Renal pelvis (tissue), 12 donors: ENCODE measurements around the gene ACYP2. TPM values are rescaled to one million over a fixed set of nuclear protein-coding genes. Genes with fewer than 3 reads are reported as not detected.
"Not testable (repeated sequence)": the region's sequence is repeated elsewhere in the genome, so short reads cannot be mapped to it uniquely, and the experiment has no call there.

Experiments used
- DNase-seq: peaks from one replicate; pipeline ENCODE4 v3.0.0-alpha.2; 2013
- long read RNA-seq, 16 experiments: transcript quantifications; one replicate each; lab custom pipeline, GENCODE V29; 2026
- polyA plus RNA-seq, 3 donors: library from polyadenylated mRNA; unstranded; fragments of 120-200 nt; gene quantifications; one replicate each; pipeline ENCODE4 v1.2.1, GENCODE V29; 2013; ENCODE audit not compliant: insufficient read length in 3 of 3

ACYP2 gene
- 10 to 100 TPM; 17.6 to 22.1 (median 20.7) TPM for polyA plus RNA-seq
- long read RNA-seq, donor 1, partial matches to known transcripts: 8 of 15 reads
- long read RNA-seq, donor 1, other reads (novel, unspliced or antisense): 7 of 15 reads
- long read RNA-seq, donor 2, partial matches to known transcripts: 7 of 16 reads
- long read RNA-seq, donor 2, other reads (novel, unspliced or antisense): 9 of 16 reads
- long read RNA-seq, donor 3, partial matches to known transcripts: 0 of 16 reads
- long read RNA-seq, donor 3, other reads (novel, unspliced or antisense): 16 of 16 reads
- long read RNA-seq, donor 4, partial matches to known transcripts: 17 of 26 reads
- long read RNA-seq, donor 4, other reads (novel, unspliced or antisense): 9 of 26 reads
- long read RNA-seq, donor 5: 0 reads
- long read RNA-seq, donor 6, partial matches to known transcripts: 6 of 13 reads
- long read RNA-seq, donor 6, other reads (novel, unspliced or antisense): 6 of 13 reads
- long read RNA-seq, donor 7, partial matches to known transcripts: 10 of 21 reads
- long read RNA-seq, donor 7, other reads (novel, unspliced or antisense): 11 of 21 reads
- long read RNA-seq, donor 8: 0 reads
- long read RNA-seq, donor 9, partial matches to known transcripts: 0 of 9 reads
- long read RNA-seq, donor 9, other reads (novel, unspliced or antisense): 8 of 9 reads
- long read RNA-seq, donor 10, partial matches to known transcripts: 6 of 13 reads
- long read RNA-seq, donor 10, other reads (novel, unspliced or antisense): 5 of 13 reads
- long read RNA-seq, donor 11, partial matches to known transcripts: 5 of 12 reads
- long read RNA-seq, donor 11, other reads (novel, unspliced or antisense): 7 of 12 reads
- long read RNA-seq, donor 12, partial matches to known transcripts: 6 of 15 reads
- long read RNA-seq, donor 12, other reads (novel, unspliced or antisense): 9 of 15 reads
- long read RNA-seq, donor 13, partial matches to known transcripts: 0 of 5 reads
- long read RNA-seq, donor 13, other reads (novel, unspliced or antisense): 5 of 5 reads
- long read RNA-seq, donor 14: 0 reads
- long read RNA-seq, donor 15, partial matches to known transcripts: 7 of 14 reads
- long read RNA-seq, donor 15, other reads (novel, unspliced or antisense): 7 of 14 reads
- long read RNA-seq, donor 16, partial matches to known transcripts: 11 of 19 reads
- long read RNA-seq, donor 16, other reads (novel, unspliced or antisense): 8 of 19 reads

DNA sequence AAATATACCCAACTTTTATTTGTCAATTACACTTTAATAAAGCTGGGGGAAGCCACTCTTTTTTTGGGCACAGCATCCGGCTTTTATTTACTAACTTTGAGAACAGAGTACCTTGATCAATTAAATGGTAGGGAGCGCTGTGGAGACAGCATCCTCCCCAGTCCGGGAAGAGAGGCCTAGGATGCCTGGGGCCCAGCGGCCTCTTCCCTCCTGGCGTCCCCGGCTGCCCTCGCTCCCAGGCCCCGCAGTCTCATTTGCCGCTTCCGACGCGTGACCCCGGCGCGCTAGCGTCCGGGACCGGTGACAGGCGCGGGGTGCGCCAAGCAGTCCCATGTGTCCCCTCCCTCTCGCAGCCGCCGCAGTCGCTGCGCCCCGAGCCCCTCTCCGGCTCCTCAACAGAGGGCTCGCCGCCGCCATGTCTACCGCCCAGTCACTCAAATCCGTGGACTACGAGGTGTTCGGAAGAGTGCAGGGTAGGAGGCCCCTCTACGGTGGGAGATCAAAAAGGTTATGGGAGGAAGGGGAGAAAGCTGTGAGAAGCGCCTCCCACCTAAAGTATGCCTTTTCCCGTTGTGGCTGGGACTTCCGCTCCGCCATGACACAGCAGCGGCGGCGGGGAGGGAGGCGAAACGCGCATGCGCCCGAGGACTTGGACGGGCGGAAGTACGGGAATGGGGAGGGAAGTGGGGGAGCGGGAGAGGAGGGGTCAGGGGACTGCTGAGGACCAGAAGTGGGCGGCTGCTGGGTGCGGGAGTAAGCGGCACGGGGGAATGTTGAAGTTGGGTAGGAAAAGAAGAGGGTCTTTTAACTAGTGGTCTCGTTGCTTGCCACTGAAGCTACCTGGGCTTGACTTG lies at the start of gene ACYP2:
ACYP2 (plus strand) TSS at position 332 of the 854 bp plus-strand sequence.
- peak; percentile 96 for DNase-seq

DNA sequence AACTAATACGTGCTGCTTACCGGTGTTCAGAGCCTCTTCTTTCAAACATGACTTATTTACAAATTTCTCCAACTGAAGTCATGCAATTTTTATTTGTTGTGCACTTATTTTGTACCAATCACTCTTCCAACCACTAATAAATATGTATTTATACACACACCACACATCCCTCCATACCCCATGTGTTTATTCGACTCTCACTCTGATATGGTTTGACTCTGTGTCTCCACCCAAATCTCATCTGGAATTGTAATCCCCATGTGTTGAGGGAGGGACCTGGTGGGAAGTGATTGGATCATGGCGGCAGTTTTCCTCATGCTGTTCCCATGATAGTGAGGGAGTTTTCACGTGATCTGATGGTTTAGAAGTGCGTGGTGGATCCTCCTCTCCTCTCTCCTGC lies 49.5 kb upstream of the ACYP2 start:
- DNase-seq: no peak

DNA sequence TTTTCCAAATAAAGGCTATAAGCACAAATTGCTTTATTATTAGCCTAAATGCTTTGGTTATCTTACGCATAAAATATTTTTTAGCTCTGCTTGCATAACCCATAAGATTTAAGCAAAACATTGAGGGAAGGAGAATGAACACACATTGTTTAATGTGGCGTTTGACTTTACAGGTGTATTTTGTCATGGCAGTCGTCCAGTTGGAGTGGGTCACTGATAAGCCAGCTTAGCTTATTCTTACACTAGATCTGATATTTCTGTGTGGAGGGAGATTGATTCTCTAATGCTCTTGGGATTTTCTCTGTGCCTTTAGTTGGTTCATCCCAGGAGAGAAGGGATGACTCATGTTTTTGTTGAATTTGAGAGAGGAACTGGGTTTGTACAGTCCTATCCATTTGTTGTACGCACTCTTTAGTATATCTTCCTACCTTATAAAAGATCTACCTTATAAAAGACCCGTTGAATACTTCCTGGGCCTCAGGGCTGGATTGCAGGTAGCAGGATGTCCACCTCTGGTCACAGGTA lies 47.5 kb upstream of the ACYP2 start:
- DNase-seq: no peak

DNA sequence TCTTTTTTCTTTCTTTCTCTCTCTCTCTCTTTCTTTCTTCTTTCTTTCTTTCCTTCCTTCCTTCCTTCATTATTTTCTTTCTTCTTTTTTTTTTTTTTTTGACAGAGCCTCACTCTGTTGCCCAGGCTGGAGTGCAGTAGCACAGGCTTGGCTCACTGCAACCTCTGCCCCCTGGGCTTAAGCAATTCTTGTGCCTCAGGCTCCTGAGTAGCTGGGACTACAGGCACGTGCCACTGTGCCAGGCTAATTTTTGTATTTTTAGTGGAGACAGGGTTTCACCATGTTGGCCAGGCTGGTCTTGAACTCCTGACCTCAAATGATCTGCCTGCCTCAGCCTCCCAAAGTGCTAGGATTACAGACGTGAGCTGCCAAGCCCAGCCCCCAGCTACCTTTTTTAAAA lies 42.9 kb upstream of the ACYP2 start:
- not testable (repeated sequence) for DNase-seq

DNA sequence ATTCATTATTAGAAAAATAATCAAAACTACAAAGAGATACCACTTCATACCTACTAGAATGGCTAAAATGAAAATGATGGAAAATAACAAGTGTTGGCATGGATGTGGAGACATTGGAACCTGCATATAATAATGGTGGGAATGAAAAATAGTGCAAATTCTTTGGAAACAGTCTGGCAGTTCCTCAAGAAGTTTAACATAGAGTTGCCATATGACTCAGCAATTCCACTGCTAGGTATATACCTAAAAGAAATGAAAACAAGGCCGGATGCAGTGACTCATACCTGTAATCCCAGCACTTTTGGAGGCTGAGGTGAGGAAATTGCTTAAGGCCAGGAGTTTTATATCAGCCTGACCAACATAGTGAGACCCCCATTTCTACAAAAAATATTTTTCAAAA lies 41.6 kb upstream of the ACYP2 start:
- DNase-seq: no peak

DNA sequence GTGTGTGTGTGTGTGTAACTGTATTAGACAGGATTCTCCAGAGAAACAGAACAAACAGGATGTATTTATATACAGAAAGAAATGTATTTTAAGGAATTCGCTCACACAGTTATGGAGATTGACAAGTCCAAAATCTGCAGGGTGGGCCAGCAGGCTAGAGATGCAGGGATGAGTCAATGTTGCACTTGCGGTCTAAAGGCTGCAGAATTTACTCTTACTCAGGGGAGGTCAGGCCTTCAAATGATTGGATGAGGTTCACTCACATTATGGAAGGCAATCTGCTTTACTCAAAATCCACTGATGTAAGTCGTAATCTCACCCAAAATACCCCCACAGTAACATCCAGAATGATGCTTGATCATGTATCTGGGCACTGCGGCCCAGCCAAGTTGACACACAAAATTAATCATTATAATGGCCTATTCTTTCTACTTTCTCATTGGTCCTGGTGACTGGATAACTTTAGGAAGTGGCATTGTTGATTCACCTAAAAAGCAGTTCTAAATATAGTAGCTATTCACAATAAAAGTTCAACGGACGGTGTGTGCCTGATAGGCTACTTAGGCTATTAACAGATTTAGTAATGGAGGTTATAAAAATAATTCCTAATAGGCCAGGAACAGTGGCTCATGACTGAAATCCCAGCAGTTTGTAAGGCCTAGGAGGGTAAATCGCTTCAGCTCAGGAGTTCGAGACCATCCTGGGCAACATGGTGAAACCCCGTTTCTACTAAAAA lies 40.6 kb upstream of the ACYP2 start:
- DNase-seq: no peak

DNA sequence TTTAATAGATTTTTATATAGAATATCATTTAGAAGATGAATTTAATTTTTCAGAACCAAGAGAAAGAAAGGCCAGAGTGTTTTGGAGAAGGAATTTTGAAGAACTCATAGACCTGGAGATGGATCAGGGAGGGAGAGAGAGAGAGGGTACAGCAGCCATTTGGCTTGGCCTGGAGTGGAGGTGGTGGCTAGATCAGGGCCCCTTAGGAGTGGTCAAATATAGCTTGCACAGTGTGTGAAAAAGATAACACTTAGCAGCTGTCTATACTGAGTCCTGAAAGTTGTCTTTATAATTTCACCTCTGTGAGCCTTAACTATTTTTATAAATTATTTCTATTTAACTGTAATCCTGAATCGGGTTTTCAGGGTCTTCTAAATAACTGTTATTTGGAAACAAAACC lies 38.8 kb upstream of the ACYP2 start:
- DNase-seq: no peak

DNA sequence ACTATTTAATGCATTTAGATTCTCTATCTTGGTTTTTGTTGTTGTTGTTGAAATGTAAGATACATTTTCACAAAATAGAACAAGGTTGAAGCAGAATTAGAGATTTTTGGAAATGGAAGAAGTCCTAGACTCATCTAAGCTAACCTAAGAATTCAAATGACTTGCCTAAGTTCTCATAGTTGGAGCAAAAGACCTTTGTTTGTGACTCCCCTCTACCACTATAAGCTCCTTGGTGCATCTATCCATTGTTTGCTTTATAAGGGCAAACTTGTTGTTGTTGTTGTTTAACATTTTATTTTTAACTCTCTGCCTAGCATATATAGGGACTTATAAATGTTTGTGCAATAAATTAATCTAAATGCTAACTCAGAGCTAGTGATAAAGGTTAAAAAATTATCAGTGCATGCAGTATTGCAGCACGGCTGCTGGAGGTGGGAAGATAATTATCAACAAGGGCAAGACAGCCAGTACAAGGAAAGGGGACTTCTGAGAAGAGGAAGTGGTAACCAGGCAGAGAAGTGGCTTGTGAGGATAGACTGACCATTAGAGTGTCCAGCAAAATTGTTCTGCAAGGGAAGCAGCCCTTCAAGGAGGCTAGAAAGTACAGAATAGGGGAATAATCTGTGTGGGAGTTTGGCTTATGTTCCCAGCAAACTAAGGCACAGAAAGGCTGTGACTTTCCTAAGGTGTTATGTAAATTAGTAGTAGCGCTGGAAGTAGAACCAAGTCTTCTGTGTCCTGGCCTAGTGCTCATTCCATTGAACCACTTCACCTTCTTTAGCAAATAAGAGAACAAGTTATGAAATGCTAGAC lies 38.1 kb upstream of the ACYP2 start:
- no peak for DNase-seq

DNA sequence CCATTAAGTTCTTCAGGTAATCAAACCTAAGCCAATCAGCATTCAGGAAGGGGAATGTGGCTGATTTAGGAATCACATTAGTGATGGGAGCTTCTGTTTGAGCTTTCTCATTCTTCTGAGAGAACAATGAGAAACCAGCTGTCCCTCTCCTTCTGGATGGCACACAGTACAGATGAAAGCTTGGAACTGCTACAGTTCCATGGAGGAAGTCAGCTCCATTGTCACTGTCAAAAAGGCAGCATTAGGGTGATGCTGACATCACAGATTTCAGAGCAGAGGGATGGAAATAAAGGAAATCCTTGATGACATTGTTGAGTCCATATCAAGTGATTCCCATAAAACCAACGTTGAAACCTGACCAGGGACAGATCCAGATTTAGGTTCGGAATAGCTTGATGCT lies 36.1 kb upstream of the ACYP2 start:
- DNase-seq: no peak

DNA sequence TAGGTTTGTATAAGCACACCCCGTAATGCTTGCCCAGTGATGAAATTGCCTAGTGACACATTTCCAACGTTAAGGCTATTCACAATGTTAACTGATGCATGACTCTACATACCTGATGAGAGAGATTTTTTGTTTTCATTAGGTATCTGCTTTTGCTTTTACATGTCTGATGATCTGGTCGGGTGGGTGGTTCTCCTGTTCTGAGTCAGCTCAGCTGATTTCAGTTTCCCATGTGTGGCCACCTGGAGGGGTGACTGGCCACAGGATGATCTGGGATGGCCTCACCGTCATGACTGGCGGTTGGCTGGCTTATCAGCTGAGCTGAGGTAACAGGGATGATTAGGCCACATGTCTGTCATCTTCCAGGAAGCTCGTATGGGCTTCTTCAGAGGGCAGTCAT lies 33.8 kb upstream of the ACYP2 start:
- no peak for DNase-seq

DNA sequence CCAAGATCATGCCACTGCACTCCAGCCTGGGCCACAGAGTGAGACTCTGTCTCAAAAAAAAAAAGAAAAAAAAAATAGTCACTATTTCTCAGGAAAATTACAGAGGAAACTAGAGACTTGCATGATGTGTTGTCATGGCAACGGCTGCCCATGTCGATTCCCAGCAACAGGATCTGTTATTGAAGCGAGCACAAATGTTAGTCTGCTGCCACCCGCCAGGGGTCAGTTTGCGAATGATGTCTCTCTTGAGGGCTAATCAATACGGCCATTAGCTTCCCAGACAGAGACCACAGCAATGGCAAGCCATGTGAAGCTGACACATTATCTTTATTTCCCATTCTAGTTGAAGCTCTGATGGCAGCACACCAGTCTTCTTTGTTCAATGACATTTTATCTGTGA lies 32.4 kb upstream of the ACYP2 start:
- no peak for DNase-seq

DNA sequence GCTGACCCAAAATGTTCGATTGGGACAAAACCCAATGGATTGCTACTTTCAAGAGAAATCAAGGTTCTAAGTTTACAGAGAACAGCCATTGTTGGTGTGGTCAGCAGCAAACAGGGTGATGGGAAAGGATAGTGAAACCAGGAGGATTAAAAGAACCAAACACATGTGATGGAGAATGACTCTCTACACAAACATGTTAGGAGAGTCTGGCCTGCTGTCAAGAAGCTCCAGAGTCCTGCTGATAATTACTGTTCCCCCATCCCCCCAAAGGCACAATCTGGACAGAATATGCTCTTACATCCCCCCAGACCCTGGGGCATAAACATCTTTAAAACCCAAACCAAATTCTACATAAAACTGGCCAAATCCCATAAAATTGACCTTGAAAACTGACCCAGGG lies 32.0 kb upstream of the ACYP2 start:
- DNase-seq: no peak

DNA sequence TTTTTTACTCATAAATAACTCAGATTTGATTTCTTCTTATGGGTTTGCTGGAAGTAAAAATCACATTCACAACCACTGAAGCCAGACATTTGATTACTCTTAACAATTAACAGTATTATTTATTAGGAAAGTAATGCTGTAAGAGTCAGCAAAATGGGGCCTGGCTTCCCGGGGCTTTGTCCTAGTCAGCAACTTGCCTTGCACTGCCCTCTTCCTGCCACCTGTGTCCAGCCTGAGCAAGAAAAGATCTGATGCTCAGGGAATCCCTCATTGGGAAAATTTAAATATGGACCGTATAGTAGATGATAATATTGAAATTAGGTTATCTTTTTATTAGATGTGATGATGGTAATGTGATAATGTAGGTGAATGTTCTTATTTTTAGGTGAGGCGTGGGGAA lies 30.8 kb upstream of the ACYP2 start:
- no peak for DNase-seq

DNA sequence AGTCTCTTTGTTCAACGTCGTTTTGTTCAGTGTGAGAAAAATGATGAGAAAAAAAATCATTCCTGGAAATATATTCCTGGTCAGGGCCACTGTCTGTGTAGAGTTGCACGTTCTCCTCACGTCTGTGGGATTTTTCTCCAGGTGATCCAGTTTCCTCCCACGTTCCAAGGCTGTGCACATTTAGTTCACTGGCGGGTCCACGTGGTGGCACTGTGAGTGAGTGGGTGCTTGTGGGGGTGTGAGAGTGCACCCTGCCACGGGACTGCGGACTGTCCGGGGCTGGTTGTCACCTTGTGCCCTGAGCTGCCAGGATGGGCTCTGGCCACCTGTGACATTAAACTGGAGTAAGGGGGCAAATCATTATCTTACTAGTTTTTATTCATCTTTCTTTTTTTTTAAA lies 30.3 kb upstream of the ACYP2 start:
- no peak for DNase-seq

DNA sequence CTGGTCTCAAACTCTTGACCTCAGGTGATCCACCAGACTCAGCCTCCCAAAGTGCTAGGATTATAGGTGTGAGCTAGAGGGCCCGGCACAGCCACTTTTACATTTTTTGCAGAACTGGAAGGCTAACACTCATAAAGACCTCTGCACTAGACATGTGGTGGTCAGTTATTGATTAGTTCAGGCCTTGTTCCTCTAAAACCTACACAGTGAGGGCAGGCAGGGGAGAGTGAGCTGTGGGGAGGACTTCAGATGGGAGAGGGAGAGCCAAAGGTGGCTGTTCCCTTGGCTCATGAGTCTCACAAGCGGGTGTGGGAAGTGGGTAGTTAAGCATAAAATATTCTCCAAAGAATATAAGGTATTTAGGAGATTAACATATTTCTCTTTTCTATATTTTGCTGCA lies 29.3 kb upstream of the ACYP2 start:
- DNase-seq: no peak

DNA sequence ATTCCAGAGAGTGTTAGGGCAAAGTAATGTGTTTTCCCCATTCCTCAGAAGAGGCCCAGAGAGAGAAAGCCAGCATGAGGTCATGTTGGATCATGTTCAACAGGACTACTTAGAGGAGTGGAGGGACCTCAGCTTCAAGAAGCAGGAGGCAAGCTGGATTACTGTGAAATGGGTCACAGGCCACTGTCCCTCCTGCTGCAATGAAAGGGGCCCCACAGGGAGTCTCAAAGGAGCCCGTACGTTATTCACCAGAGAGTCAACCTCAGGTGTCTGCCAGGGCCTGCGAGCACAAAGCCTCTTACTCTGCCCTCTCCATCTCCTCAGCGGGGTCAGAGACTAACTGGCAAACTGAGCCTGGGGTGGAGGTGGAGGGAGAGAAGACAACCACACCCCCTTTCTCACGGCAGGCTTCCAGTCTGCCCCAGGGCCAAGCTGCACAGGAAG lies 27.2 kb upstream of the ACYP2 start:
- DNase-seq: no peak

DNA sequence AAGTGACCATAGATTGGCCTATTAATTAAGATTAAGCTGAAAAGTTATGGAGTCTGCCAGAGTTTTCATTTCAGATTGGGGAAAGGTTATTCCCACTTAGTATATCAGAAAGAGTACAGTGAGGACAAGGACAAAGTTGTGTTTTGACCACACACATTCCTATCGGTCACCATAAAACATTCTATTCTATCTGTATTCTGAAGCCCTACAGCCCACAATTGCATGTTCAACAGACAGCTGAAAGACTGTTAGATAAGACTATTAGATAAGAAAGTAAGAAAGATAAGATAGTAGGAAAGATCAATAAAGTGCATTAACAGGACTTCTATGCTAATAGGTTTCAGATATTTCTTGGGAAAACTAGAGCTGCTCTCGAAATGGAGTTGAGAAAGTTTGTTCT lies 26.7 kb upstream of the ACYP2 start:
- no peak for DNase-seq

DNA sequence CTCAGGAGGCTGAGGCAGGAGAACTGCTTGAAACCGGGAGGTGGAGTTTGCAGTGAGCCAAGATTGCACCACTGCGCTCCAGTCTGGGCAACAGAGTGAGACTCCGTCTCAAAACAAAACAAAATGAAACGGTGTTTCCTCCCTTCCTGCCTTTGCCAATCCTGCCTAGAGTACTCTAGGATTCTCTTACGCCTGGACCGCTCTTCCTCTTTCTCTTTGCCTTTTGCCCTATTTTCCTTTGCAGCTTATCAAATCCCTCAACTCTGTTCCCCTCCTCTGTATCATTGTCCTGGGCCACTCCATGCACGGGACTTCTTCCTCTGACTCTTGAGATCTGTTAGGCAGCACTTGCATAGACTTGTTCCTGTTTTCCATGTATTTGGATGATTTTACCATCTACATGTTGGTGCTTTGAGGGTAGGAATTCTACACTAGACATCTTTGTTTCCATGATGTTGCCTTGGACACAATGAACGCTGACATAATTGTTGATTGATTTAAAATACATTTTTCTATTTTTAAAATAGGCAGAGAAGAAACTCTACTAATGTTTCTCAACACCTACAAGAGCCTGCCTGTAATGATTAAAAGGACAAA lies 24.8 kb upstream of the ACYP2 start:
- DNase-seq: no peak

DNA sequence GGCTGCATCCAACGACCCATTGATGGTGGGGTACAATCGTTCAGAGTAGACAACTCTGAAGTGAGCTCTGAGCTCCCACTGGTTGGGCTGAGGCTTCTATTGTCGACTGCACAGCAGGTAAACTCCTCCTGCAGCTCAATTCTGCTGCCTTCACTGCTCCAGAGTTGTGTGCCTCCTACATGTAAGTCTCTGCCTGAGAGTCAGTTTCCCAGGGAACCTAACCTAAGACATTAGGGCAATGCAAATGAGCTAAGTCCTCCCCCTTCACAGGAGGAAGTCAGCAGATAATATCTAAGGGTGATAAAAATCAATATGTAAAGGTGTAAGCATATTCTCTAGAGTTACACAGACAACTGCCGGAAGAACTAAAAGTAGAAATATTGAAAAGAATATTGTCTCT lies 22.5 kb upstream of the ACYP2 start:
- no peak for DNase-seq
